Measurements from ENCODE around the gene UBA5. TPM values are rescaled to one million over a fixed set of nuclear protein-coding genes. Genes with fewer than 3 reads are reported as not detected.

Gene UBA5
- total and polyA plus RNA-seq, 2 of the 13 experiments (the other 11 are each of a cell fraction or from before 2014, with no cell fraction given): 30.2 to 46.8 TPM

DNA sequence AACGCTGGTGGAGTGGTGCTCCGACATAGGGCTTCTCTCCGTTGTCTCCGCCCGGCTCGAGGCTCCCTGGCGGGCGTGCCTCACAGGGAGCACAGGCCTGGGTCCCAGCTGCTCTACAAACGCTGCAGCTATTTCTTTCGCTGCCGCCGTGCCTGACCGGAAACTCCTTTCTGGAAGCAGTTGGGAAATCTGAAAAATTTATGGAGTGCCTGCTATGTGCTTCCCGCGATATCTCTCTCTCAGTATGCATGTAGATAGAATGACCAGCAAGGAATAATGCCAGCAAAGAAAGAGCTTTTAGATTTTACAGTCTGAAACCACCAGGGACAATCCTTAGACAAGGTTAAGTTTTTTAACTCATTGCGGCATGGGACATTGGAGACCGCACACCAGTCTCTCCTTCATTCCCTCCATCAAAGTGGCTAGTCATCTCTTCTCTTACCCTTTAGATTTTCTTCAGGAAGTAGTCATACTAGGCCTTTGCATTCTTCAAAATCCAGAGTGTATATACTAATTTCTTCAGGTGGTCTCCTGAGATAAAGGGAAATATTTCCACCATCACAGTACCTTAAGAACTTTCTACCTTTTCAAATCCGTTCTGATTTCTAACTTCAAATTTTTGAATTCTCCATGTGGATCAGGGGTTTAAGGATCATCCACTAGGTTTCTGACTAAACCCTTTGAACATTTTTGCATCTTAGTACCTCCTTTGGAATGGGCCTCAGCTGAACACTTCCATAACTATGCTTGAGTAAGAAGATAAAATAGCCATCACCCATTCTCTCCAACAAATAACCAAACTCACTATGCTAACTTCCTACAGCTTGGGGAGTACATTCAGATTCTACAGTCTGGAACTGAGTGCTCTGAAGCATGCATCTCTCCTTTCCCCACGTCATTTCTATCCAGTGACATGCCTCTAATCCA lies 63.2 kb downstream of the UBA5 start (continued):
- TF ChIP-seq, protein P1, sequence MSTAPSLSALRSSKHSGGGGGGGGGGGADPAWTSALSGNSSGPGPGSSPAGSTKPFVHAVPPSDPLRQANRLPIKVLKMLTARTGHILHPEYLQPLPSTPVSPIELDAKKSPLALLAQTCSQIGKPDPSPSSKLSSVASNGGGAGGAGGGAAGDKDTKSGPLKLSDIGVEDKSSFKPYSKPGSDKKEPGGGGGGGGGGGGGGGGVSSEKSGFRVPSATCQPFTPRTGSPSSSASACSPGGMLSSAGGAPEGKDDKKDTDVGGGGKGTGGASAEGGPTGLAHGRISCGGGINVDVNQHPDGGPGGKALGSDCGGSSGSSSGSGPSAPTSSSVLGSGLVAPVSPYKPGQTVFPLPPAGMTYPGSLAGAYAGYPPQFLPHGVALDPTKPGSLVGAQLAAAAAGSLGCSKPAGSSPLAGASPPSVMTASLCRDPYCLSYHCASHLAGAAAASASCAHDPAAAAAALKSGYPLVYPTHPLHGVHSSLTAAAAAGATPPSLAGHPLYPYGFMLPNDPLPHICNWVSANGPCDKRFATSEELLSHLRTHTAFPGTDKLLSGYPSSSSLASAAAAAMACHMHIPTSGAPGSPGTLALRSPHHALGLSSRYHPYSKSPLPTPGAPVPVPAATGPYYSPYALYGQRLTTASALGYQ (CRISPR knock-in tag; IDR thresholded peaks at IDR 0.05): no peak
- peak; percentile 83 for TF ChIP-seq HNRNPLL (IDR thresholded peaks at IDR 0.05; ENCODE audit: low read depth, low read length, poor library complexity, severe bottlenecking)
- TF ChIP-seq, protein P2, sequence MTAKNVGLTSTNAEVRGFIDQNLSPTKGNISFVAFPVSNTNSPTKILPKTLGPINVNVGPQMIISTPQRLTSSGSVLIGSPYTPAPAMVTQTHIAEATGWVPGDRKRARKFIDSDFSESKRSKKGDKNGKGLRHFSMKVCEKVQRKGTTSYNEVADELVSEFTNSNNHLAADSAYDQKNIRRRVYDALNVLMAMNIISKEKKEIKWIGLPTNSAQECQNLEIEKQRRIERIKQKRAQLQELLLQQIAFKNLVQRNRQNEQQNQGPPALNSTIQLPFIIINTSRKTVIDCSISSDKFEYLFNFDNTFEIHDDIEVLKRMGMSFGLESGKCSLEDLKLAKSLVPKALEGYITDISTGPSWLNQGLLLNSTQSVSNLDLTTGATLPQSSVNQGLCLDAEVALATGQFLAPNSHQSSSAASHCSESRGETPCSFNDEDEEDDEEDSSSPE (CRISPR knock-in tag; IDR thresholded peaks at IDR 0.05): peak; percentile 24; the same call in 1 of the 2 replicates
- no peak for TF ChIP-seq TARDBP (CRISPR knock-in tag; IDR thresholded peaks at IDR 0.05)
- TF ChIP-seq, protein P3, sequence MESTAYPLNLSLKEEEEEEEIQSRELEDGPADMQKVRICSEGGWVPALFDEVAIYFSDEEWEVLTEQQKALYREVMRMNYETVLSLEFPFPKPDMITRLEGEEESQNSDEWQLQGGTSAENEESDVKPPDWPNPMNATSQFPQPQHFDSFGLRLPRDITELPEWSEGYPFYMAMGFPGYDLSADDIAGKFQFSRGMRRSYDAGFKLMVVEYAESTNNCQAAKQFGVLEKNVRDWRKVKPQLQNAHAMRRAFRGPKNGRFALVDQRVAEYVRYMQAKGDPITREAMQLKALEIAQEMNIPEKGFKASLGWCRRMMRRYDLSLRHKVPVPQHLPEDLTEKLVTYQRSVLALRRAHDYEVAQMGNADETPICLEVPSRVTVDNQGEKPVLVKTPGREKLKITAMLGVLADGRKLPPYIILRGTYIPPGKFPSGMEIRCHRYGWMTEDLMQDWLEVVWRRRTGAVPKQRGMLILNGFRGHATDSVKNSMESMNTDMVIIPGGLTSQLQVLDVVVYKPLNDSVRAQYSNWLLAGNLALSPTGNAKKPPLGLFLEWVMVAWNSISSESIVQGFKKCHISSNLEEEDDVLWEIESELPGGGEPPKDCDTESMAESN (CRISPR knock-in tag; conservative IDR thresholded peaks at IDR 0.05): peak; percentile 67; the same call in 1 of the 2 replicates
- TF ChIP-seq SCMH1 (CRISPR knock-in tag; IDR thresholded peaks at IDR 0.05; ENCODE audit: borderline replicate concordance): no peak
- TF ChIP-seq, protein P4, sequence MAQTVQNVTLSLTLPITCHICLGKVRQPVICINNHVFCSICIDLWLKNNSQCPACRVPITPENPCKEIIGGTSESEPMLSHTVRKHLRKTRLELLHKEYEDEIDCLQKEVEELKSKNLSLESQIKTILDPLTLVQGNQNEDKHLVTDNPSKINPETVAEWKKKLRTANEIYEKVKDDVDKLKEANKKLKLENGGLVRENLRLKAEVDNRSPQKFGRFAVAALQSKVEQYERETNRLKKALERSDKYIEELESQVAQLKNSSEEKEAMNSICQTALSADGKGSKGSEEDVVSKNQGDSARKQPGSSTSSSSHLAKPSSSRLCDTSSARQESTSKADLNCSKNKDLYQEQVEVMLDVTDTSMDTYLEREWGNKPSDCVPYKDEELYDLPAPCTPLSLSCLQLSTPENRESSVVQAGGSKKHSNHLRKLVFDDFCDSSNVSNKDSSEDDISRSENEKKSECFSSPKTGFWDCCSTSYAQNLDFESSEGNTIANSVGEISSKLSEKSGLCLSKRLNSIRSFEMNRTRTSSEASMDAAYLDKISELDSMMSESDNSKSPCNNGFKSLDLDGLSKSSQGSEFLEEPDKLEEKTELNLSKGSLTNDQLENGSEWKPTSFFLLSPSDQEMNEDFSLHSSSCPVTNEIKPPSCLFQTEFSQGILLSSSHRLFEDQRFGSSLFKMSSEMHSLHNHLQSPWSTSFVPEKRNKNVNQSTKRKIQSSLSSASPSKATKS (CRISPR knock-in tag; IDR thresholded peaks at IDR 0.05): no peak
- TF ChIP-seq HMG20B (CRISPR knock-in tag; conservative IDR thresholded peaks at IDR 0.05): 0 out of 2 replicates have a peak, but pooled peaks have one; percentile 23
- TF ChIP-seq, protein P5, sequence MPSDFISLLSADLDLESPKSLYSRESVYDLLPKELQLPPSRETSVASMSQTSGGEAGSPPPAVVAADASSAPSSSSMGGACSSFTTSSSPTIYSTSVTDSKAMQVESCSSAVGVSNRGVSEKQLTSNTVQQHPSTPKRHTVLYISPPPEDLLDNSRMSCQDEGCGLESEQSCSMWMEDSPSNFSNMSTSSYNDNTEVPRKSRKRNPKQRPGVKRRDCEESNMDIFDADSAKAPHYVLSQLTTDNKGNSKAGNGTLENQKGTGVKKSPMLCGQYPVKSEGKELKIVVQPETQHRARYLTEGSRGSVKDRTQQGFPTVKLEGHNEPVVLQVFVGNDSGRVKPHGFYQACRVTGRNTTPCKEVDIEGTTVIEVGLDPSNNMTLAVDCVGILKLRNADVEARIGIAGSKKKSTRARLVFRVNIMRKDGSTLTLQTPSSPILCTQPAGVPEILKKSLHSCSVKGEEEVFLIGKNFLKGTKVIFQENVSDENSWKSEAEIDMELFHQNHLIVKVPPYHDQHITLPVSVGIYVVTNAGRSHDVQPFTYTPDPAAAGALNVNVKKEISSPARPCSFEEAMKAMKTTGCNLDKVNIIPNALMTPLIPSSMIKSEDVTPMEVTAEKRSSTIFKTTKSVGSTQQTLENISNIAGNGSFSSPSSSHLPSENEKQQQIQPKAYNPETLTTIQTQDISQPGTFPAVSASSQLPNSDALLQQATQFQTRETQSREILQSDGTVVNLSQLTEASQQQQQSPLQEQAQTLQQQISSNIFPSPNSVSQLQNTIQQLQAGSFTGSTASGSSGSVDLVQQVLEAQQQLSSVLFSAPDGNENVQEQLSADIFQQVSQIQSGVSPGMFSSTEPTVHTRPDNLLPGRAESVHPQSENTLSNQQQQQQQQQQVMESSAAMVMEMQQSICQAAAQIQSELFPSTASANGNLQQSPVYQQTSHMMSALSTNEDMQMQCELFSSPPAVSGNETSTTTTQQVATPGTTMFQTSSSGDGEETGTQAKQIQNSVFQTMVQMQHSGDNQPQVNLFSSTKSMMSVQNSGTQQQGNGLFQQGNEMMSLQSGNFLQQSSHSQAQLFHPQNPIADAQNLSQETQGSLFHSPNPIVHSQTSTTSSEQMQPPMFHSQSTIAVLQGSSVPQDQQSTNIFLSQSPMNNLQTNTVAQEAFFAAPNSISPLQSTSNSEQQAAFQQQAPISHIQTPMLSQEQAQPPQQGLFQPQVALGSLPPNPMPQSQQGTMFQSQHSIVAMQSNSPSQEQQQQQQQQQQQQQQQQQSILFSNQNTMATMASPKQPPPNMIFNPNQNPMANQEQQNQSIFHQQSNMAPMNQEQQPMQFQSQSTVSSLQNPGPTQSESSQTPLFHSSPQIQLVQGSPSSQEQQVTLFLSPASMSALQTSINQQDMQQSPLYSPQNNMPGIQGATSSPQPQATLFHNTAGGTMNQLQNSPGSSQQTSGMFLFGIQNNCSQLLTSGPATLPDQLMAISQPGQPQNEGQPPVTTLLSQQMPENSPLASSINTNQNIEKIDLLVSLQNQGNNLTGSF (CRISPR knock-in tag; IDR thresholded peaks at IDR 0.05): 0 out of 2 replicates have a peak, but pooled peaks have one; percentile 35
- 0 out of 2 replicates have a peak, but pooled peaks have one; percentile 50 for TF ChIP-seq ZNF766 (CRISPR knock-in tag; IDR thresholded peaks at IDR 0.05; ENCODE audit: borderline replicate concordance)
- TF ChIP-seq MATR3 (CRISPR knock-in tag; IDR thresholded peaks at IDR 0.05): no peak
- TF ChIP-seq SIN3B (IDR thresholded peaks at IDR 0.05; ENCODE audit: low read length): 0 out of 2 replicates have a peak, but pooled peaks have one; percentile 36
- peak; percentile 45; the same call in 1 of the 2 replicates for TF ChIP-seq ZNF772 (CRISPR knock-in tag; IDR thresholded peaks at IDR 0.05)
- TF ChIP-seq ZNF274 (CRISPR knock-in tag; IDR thresholded peaks at IDR 0.05): peak; percentile 32; the same call in 1 of the 2 replicates
- TF ChIP-seq ZNF230 (CRISPR knock-in tag; IDR thresholded peaks at IDR 0.05): no peak

Measured in HepG2 (cell line).